Osteocyte (in vitro differentiated cells): ENCODE results near the gene LPIN3. TPM values are rescaled to one million over a fixed set of nuclear protein-coding genes. Genes with fewer than 3 reads are reported as not detected.
A peak's percentile ranks its signal among the peaks of the same experiment; 100 is the strongest.
"Not testable (repeated sequence)": the region's sequence is repeated elsewhere in the genome, so short reads cannot be mapped to it uniquely, and the experiment has no call there.

ENCODE experiments used
- DNase-seq: peaks from one replicate; pipeline ENCODE4 v3.0.0; 2021; ENCODE audit warnings: mixed read lengths; ENCODE audit not compliant: unreplicated experiment; ENCODE audit errors: extremely low spot score
- H3K27ac Mint-ChIP-seq: one replicate; pipeline ENCODE4 v1.8.0; 2021; ENCODE audit warnings: mild to moderate bottlenecking, mixed read lengths; ENCODE audit not compliant: unreplicated experiment
- H3K27me3 Mint-ChIP-seq: one replicate; pipeline ENCODE4 v1.8.0; 2021; ENCODE audit warnings: mixed read lengths; ENCODE audit not compliant: unreplicated experiment
- H3K36me3 Mint-ChIP-seq: one replicate; pipeline ENCODE4 v1.8.0; 2021; ENCODE audit warnings: mixed read lengths; ENCODE audit not compliant: unreplicated experiment
- H3K4me1 Mint-ChIP-seq: one replicate; pipeline ENCODE4 v1.8.0; 2021; ENCODE audit warnings: mixed read lengths; ENCODE audit not compliant: unreplicated experiment
- H3K4me3 Mint-ChIP-seq: one replicate; pipeline ENCODE4 v1.8.0; 2021; ENCODE audit warnings: mild to moderate bottlenecking, moderate library complexity, mixed read lengths; ENCODE audit not compliant: unreplicated experiment
- H3K9me3 Mint-ChIP-seq: one replicate; pipeline ENCODE4 v1.8.0; 2021; ENCODE audit warnings: mixed read lengths; ENCODE audit not compliant: unreplicated experiment
- CTCF ChIP-seq: fragments of 200-600 bp; sonication (generic); IDR thresholded peaks from 2 replicates; pipeline ENCODE4 v1.5.0; 2021; ENCODE audit warnings: antibody characterized with exemption, mild to moderate bottlenecking, moderate library complexity
- total RNA-seq: library from RNA; stranded (reverse); gene quantifications from 2 replicates; pipeline ENCODE4 v1.2.1, GENCODE V29; 2021

LPIN3 gene
- total RNA-seq, 1 donor from 2014 or later = 2.9 TPM

- Mint-ChIP-seq H3K27ac (peak overlapping the region; percentile 61), H3K27me3 (no peaks in the 10 kb centered on the region), H3K4me3 (no peak overlapping the region), H3K4me1 (peaks cover 31% of the 10 kb centered on the region), H3K9me3 (no peaks in the 10 kb centered on the region), H3K36me3 (no peaks in the 10 kb centered on the region)
- TF ChIP-seq CTCF = no peak
- DNase-seq = no peak
Observed at GRCh38 chr20:41308290-41308711, 32.3 kb upstream of the LPIN3 start.

GRCh38 chr20:41308726-41309413 is 31.8 kb upstream of the LPIN3 start:
- Mint-ChIP-seq H3K9me3 (no peaks in the 10 kb centered on the region), H3K36me3 (no peaks in the 10 kb centered on the region), H3K27ac (peak overlapping the region; percentile 51), H3K27me3 (no peaks in the 10 kb centered on the region), H3K4me1 (peaks cover 33% of the 10 kb centered on the region), H3K4me3 (no peak overlapping the region)
- DNase-seq = no peak
- TF ChIP-seq CTCF = no peak

- Mint-ChIP-seq H3K4me3 (no peak overlapping the region), H3K36me3 (no peaks in the 10 kb centered on the region)
- no peak for DNase-seq
Observed at GRCh38 chr20:41309817-41310216, 30.8 kb upstream of the LPIN3 start.

GRCh38 chr20:41312009-41312408 is 28.6 kb upstream of the LPIN3 start:
- H3K9me3 Mint-ChIP-seq, H3K27ac Mint-ChIP-seq, H3K4me3 Mint-ChIP-seq, H3K27me3 Mint-ChIP-seq, DNase-seq, H3K36me3 Mint-ChIP-seq: not testable (repeated sequence)
- peaks cover 61% of the 10 kb centered on the region for H3K4me1 Mint-ChIP-seq

More at GRCh38 chr20:41309817-41310216, 30.8 kb upstream of the LPIN3 start:
- H3K4me1 Mint-ChIP-seq = peaks cover 42% of the 10 kb centered on the region
- H3K9me3 Mint-ChIP-seq = no peaks in the 10 kb centered on the region
- H3K27me3 Mint-ChIP-seq = no peaks in the 10 kb centered on the region
- TF ChIP-seq CTCF = no peak
- peak overlapping the region; percentile 12 for H3K27ac Mint-ChIP-seq

- Mint-ChIP-seq H3K4me1 (peaks cover 49% of the 10 kb centered on the region), H3K36me3 (no peaks in the 10 kb centered on the region), H3K27ac (no peak overlapping the region), H3K9me3 (no peaks in the 10 kb centered on the region), H3K4me3 (no peak overlapping the region), H3K27me3 (no peaks in the 10 kb centered on the region)
- DNase-seq = no peak
- no peak for TF ChIP-seq CTCF
Observed at GRCh38 chr20:41314386-41314785, 26.2 kb upstream of the LPIN3 start.
